HG02610 (cell line): ENCODE measurements around the gene SGK2.

ENCODE experiments used
- ATAC-seq: cut with Tn5 transposase; IDR thresholded peaks from one replicate; pipeline ENCODE4 v1.9.1; 2021; ENCODE audit warnings: mild to moderate bottlenecking, moderate library complexity; ENCODE audit not compliant: unreplicated experiment

Gene SGK2

GRCh38 chr20:43558412-43559146 lies at the start of gene SGK2:
TSS of gene SGK2 (plus strand) at chr20:43559027. CDS start at chr20:43566496, 7,469 bp downstream.
- ATAC-seq, result no peak

GRCh38 chr20:43511879-43512278 lies 46.9 kb upstream of the SGK2 start:
- ATAC-seq, result no peak

GRCh38 chr20:43513372-43513930 lies 45.4 kb upstream of the SGK2 start:
- peak; percentile 1 for ATAC-seq

- peak; percentile 87 for ATAC-seq
These were observed 44.7 kb upstream of the SGK2 start for GRCh38 chr20:43513931-43514647.

GRCh38 chr20:43514648-43514999 lies 44.2 kb upstream of the SGK2 start:
- ATAC-seq, result peak; percentile 11

GRCh38 chr20:43515628-43516027 lies 43.2 kb upstream of the SGK2 start:
- no peak for ATAC-seq

- ATAC-seq, result no peak
These were observed 42.5 kb upstream of the SGK2 start for GRCh38 chr20:43516251-43516824.

- no peak for ATAC-seq
These were observed 38.7 kb upstream of the SGK2 start for GRCh38 chr20:43520074-43520630.

- no peak for ATAC-seq
These were observed 33.8 kb upstream of the SGK2 start for GRCh38 chr20:43525021-43525420.

GRCh38 chr20:43528258-43528875 lies 30.5 kb upstream of the SGK2 start:
- ATAC-seq, result no peak

- ATAC-seq, result no peak
These were observed 29.8 kb upstream of the SGK2 start for GRCh38 chr20:43529051-43529450.

- ATAC-seq, result no peak
These were observed 29.2 kb upstream of the SGK2 start for GRCh38 chr20:43529457-43530153.

- ATAC-seq, result no peak
These were observed 28.3 kb upstream of the SGK2 start for GRCh38 chr20:43530321-43531090.

- no peak for ATAC-seq
These were observed 27.8 kb upstream of the SGK2 start for GRCh38 chr20:43531091-43531443.

- no peak for ATAC-seq
These were observed 26.3 kb upstream of the SGK2 start for GRCh38 chr20:43532416-43533055.

GRCh38 chr20:43533060-43533459 lies 25.8 kb upstream of the SGK2 start:
- ATAC-seq, result no peak

GRCh38 chr20:43534016-43534415 lies 24.8 kb upstream of the SGK2 start:
- ATAC-seq, result no peak

GRCh38 chr20:43534791-43535350 lies 24.0 kb upstream of the SGK2 start:
- ATAC-seq, result no peak
